OCI-LY1 (cell line): ENCODE measurements around the gene TUBGCP4.

Source experiments
- H2AFZ ChIP-seq: fragments of 200-600 bp; sonication (generic), shearing (Covaris generic); 2 replicates; pipeline ENCODE4 v1.6.0; 2014; ENCODE audit warnings: antibody characterized with exemption, mild to moderate bottlenecking, low read length
- H3F3A ChIP-seq: fragments of 200-600 bp; sonication (generic), shearing (Covaris generic); 2 replicates; pipeline ENCODE4 v1.6.0; 2014; ENCODE audit warnings: mild to moderate bottlenecking, antibody characterized with exemption, low read length, moderate library complexity; ENCODE audit not compliant: insufficient read depth
- H3K27ac ChIP-seq: fragments of 200-600 bp; sonication (generic); 2 replicates; pipeline ENCODE4 v1.5.1; 2014; ENCODE audit warnings: low read length, mixed run types, mild to moderate bottlenecking, low read depth; ENCODE audit not compliant: poor library complexity, severe bottlenecking
- H3K27me3 ChIP-seq: fragments of 200-600 bp; sonication (generic); 2 replicates; pipeline ENCODE4 v1.6.0; 2014; ENCODE audit warnings: antibody characterized with exemption, mild to moderate bottlenecking, low read length, moderate library complexity; ENCODE audit not compliant: insufficient read depth
- H3K36me3 ChIP-seq: fragments of 200-600 bp; sonication (generic); 2 replicates; pipeline ENCODE4 v1.6.1; 2014; ENCODE audit warnings: mild to moderate bottlenecking, antibody characterized with exemption, low read length, moderate library complexity, mixed read lengths; ENCODE audit not compliant: insufficient read depth
- H3K4me1 ChIP-seq: fragments of 200-600 bp; sonication (generic); 2 replicates; pipeline ENCODE4 v1.5.1; 2014; ENCODE audit warnings: mild to moderate bottlenecking, low read length, moderate library complexity; ENCODE audit not compliant: insufficient read depth, severe bottlenecking
- H3K4me2 ChIP-seq: fragments of 200-600 bp; sonication (generic), shearing (Covaris generic); 2 replicates; pipeline ENCODE4 v1.6.1; 2014; ENCODE audit warnings: low read length
- H3K4me3 ChIP-seq: fragments of 200-600 bp; sonication (generic); 2 replicates; pipeline ENCODE4 v1.5.1; 2014; ENCODE audit warnings: low read length, low read depth, mild to moderate bottlenecking, mixed read lengths; ENCODE audit not compliant: poor library complexity, severe bottlenecking
- H3K79me2 ChIP-seq: fragments of 200-600 bp; shearing (Covaris generic); 2 replicates; pipeline ENCODE4 v1.6.1; 2016; ENCODE audit warnings: mixed run types, low read length, mixed read lengths; ENCODE audit not compliant: insufficient read depth
- H3K9ac ChIP-seq: fragments of 200-600 bp; sonication (generic), shearing (Covaris generic); 2 replicates; pipeline ENCODE4 v1.6.1; 2014; ENCODE audit warnings: mild to moderate bottlenecking, low read length, mixed read lengths
- H3K9me2 ChIP-seq: fragments of 200-600 bp; sonication (generic), shearing (Covaris generic); 2 replicates; pipeline ENCODE4 v1.6.1; 2014; ENCODE audit warnings: low read depth, mild to moderate bottlenecking, low read length, mixed read lengths
- H3K9me3 ChIP-seq: fragments of 200-600 bp; shearing (Covaris generic); 2 replicates; pipeline ENCODE4 v1.6.1; 2014; ENCODE audit warnings: low read length, mixed read lengths
- H4K20me1 ChIP-seq: fragments of 200-600 bp; sonication (generic), shearing (Covaris generic); 2 replicates; pipeline ENCODE4 v1.6.0; 2016; ENCODE audit warnings: mild to moderate bottlenecking, low read length; ENCODE audit not compliant: insufficient read depth
- CTCF ChIP-seq: fragments of 200-600 bp; sonication (generic), shearing (Covaris generic); IDR thresholded peaks from 2 replicates; pipeline ENCODE4 v1.5.1; 2017; ENCODE audit warnings: mild to moderate bottlenecking, antibody characterized with exemption, low read length, moderate library complexity, mixed read lengths
- EZH2 ChIP-seq: fragments of 200-600 bp; sonication (generic), shearing (Covaris generic); IDR thresholded peaks from 2 replicates; pipeline ENCODE4 v1.8.0; 2017; ENCODE audit warnings: borderline replicate concordance, mixed run types, mild to moderate bottlenecking, antibody characterized with exemption, low read length, moderate library complexity, mixed read lengths

The TUBGCP4 gene

GRCh38 chr15:43412096-43412495 lies 41.2 kb downstream of the TUBGCP4 start:
- H3K4me3 ChIP-seq: no peak overlapping the region
- peaks cover 86% of the 10 kb centered on the region for H3K36me3 ChIP-seq

DNA sequence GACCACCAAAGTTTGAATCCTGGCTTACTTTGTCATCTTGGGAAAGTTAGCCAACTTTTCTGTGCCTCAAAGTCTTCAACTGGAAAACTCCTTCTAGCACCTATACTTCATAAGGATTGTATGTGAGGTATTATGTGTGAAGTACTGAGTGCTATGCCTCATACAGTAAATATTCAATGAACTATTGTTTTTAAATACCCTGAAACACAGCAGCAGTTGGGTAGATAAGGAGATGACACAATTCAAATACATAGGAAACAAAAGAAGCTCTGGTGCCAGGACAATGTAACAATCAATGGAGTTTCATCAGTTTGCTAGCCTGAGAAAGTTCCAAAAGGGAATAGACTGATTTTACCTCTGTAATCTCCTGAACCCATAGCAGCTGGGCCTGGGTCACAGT lies 43.3 kb downstream of the TUBGCP4 start:
- Histone ChIP-seq H3K4me3 (no peak overlapping the region), H3K36me3 (peaks cover 70% of the 10 kb centered on the region), H3K27ac (no peak overlapping the region), H3K4me2 (no peak overlapping the region), H3K9me2 (no peaks in the 10 kb centered on the region), H3K4me1 (no peaks in the 10 kb centered on the region), H3K9ac (no peak overlapping the region), H3K27me3 (no peaks in the 10 kb centered on the region), H3F3A (no peaks in the 10 kb centered on the region), H4K20me1 (no peaks in the 10 kb centered on the region), H3K79me2 (no peaks in the 10 kb centered on the region), H3K9me3 (no peaks in the 10 kb centered on the region), H2AFZ (no peak overlapping the region)
- TF ChIP-seq CTCF (no peak), EZH2 (no peak)

More at GRCh38 chr15:43412096-43412495, 41.2 kb downstream of the TUBGCP4 start:
- no peak overlapping the region for H3K27ac ChIP-seq
- TF ChIP-seq EZH2 (no peak), CTCF (no peak)
- H3K79me2 ChIP-seq: no peaks in the 10 kb centered on the region
- no peak overlapping the region for H2AFZ ChIP-seq
- no peaks in the 10 kb centered on the region for H3F3A ChIP-seq
- H3K4me2 ChIP-seq: no peak overlapping the region
- H3K4me1 ChIP-seq: no peaks in the 10 kb centered on the region
- no peaks in the 10 kb centered on the region for H4K20me1 ChIP-seq
- H3K27me3 ChIP-seq: no peaks in the 10 kb centered on the region
- H3K9me3 ChIP-seq: no peaks in the 10 kb centered on the region
- no peaks in the 10 kb centered on the region for H3K9me2 ChIP-seq
- no peak overlapping the region for H3K9ac ChIP-seq

DNA sequence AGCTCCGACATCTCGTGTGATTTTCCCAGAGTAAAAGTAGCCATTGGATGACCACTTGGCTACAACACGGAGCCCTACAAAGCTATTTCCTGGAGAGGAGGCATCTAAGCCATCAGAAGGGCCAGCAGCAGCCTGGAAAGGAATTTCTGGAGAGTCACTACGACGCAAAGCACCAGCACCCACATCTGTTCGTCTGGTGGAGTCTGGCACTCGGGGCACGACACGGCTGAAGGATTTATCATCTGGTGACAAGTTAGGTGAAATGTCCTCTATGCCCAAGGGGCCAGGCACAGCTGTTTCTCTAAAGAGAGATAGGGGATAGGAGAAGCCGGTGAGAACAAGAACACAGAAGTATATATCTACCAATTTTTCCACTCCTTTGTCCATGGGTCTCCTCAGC lies 49.5 kb downstream of the TUBGCP4 start:
- Histone ChIP-seq H3K4me3 (no peak overlapping the region), H3K4me2 (no peak overlapping the region), H3K27ac (no peak overlapping the region), H3K9ac (no peak overlapping the region), H3K36me3 (peaks cover 62% of the 10 kb centered on the region), H3F3A (no peaks in the 10 kb centered on the region), H3K4me1 (no peaks in the 10 kb centered on the region), H2AFZ (no peak overlapping the region), H3K9me2 (no peaks in the 10 kb centered on the region), H3K27me3 (no peaks in the 10 kb centered on the region), H3K9me3 (no peaks in the 10 kb centered on the region), H4K20me1 (no peaks in the 10 kb centered on the region), H3K79me2 (no peaks in the 10 kb centered on the region)
- TF ChIP-seq EZH2: no peak
- no peak for TF ChIP-seq CTCF
